Pons (tissue), 1 donor: ENCODE measurements around the gene PSMD9.

ENCODE experiments used
- DNase-seq: peaks from one replicate; pipeline ENCODE4 v3.0.0-alpha.2; 2016; ENCODE audit warnings: low spot score

The PSMD9 gene

DNA sequence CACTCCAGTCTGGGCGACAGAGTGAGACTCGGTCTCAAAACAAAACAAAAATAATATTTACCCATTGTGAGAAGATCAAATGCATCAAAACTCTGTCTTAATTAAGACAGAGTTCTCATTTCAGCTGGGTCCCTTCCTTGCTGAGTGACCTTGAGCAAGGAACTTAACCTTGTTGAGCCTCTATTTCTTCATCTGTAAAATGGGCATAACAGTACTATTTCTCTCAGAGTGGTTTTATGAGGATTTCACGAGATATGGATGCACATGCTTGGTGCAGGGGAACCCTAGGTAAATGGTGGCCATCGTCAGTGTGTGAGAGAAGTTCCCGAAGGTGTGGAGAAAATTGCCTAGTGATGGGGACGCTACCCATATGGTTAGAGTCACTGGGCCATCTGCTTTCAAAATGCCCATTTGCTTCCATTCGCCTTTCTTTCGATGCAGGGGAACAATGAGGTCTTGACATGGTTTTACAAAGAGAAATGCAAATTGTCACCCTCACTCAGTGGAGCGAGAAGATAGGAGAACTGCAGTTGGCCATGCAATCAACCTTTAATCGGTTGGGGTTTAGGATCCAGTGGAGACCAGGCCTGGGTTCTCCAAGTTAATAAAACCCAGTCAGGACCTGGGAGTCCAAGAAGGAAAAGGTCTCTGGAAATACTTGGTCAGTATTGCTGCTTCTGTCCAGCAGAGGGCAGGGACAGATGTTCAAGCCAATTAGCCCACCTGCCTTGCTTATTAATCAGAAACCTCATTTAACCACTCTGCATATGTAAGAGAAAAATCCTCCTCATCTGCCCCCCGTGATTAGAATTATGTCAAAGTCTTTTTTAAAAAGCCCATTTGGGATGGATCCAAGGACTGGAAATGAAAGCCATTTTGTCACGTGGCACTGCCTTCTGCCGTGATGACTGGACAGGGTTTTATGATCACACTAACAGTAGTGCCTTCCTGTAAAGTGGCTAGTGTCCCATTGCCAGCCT lies 67.0 kb downstream of the PSMD9 start:
- DNase-seq: peak; percentile 21

DNA sequence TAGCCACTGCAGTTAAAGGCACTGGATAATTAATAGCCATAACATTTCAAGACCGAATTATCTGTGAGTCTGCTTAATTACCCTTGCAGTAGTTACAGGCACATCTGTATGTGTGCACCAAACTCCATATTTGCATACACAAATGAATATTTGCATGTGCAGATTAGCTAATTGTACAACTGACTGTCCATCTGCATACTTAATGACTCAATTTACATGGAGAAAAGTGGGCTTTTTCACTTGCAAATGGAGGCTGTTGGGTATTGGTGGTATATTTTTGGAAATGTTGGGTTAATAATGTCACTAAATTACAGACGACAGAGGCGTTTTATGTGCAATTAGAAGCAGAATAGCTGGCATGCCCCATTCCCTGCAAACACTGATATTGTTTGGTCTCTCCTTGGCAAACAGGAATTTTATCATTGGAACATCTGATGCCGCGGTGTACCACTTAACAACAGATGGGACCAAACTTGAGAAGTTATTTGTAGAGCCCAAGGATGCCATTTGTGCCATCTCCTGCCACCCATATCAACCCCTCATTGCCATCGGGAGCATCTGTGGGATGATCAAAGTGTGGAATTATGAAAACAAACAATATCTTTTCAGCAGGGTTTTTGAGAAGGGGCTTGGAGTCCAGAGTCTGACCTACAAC lies 69.4 kb downstream of the PSMD9 start:
- DNase-seq: no peak

DNA sequence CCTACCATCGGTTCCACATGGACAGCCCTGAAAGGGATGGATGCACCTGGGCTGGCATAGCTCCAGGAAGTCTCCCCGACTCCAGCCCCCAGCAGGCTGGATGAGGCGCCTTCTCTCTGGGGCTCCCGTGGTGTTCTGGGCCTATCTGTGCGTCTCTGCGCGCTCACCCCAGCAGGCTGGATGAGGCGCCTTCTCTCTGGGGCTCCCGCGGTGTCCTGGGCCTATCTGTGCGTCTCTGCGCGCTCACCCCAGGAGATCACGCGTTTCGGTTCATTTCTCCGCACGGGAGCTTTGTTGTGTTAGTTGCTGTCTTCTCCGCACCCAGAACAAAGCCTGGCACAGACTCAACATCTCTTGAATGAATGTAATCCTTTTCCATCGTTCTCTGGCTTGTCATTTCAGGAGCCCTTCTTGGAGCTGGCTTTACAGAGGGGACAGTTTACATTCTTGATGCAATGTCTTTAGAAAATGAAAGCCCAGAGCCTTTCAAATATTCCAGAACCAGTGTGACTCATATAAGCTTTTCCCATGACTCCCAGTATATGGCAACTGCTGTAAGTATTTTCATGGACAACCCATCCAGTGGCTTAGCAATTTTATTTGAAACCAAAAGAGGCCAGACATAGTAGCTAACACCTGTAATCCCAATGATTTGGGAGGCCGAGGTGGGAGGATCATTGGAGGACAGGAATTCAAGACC lies 70.1 kb downstream of the PSMD9 start:
- no peak for DNase-seq

DNA sequence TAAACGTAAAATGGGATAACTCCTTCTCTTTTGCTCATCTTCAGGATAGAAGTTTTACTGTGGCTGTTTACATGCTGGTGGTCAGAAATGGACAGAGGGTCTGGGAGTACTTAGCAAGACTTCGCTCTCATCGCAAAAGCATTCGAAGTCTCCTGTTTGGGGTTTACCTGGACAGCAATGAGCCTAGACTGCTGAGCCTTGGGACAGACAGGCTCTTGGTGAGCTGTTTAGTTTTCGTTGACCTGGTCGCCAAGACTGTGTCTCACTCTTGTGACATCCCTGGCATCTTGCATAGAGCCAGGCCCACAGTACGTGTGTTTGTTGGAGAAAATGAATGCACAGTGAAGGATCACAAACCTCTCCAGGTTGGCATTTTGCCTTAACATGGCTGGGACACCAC lies 72.0 kb downstream of the PSMD9 start:
- DNase-seq: no peak

DNA sequence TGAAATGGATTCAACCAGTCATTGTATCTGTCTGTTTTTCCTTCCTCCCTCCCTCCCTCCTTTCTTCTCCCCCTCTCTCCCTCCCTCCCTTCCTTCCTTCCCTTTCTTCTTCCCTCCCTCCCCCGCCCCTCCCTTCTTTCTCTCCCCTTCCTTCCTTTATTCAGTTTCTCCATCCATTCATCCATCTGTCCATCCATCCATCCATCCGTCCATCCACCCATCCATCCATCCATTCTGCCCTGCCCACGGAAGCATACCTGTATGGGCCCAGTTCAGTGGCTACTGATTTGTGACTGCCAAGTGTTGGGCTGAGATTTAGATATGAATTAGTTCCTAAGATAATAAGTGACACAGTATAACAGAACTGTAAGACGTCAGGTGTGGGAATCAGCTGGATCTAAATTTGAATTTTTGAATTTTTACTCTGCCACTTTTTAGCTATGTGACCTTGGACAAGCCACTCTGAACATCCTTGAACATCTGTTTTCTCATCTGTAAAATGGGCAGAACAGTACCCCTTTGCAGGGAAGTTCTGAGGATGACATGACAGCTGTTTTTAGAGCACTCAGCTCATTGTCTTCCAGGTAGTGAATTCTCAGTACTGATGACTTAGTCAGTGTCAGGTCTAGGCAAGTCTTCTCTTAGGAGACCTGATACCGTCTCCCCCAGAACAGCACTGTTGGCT lies 72.7 kb downstream of the PSMD9 start:
- DNase-seq: no peak

DNA sequence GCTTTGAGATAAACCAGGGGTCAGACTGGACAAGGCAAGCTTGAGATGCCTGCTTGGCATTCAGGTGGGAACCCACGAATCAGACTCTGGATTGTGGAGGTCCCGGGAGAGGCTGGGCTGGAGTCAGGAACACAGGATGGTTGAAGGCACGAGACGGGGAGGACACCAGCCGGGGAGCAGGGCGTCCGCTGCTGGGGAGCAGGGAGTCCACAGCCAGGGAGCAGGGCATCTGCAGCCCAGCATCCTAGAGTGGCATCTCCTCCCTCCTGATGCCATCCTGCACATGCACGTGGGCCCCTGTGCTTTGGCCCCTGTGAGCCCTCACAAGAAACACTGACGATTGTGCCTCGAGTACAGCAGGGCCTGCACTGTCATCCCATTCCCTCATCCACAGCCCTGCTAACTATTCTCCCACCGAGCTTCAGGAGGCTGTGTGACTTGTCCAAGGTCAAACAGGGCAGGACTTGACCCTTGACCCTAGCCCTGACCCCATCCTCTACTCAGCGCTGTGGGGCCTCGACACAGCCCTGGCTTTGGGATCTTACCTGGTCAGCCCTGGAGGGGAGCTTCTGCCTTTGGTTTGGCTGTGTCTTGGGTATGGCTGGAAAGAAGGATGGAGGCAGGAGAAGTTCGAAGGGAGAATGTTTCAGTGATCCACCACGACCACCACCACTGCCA lies 74.9 kb downstream of the PSMD9 start:
- no peak for DNase-seq

DNA sequence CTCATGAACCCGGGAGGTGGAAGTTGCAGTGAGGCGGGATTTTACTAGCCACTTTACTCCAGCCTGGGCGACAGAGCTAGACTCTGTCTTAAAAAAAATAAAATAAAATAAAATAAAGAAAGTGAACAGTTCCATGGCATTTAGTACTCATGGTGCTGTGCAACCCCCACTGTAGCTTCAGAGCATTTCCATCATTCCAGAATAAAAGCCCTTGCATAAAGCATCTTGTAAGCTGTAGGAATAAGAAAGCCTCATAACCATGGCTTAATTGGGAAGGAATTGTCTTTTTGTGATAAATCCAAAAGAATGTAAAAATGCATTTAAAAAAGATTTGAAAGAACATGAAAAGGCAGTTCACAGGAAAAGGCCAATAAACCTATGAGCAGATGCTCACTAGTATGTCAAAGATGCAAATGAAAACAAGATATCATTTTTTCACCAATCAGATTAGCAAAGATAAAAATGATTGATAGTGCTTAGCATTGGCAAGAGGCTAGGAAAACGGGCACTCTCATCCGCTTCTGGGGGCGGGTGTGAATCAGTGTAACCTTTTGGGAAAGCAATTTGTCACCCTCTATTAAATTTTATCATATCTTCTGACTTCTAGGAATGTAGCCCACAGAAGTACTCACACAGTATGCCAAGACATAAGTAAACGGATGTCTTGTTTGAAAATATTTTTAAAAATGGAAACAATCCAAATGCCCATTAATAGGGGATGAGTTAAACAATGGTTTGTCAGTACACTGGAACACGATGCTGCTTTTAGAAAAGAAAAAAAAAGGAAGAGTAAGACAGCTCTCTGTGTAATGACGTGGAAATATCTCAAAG lies 76.4 kb downstream of the PSMD9 start:
- no peak for DNase-seq

DNA sequence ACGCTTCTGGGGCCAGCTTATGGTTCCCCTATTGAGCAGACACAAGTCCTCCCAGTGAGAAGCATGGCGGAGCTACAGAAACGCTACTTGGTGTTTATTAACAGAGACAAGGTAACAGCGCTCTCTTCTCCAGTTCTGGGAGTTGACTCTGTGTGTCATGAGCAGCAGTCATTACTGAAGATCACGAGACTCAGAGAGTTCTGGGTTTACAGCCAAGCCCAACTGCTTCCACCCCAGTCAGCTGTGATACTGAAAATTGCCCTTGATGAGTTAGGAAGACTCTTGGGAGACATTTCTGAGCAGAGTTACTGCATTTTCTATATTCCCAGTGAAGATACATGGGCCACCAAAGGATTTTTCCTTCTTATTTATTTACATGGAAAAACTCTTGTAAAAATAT lies 78.4 kb downstream of the PSMD9 start:
- DNase-seq: no peak
